Endothelial cell of umbilical vein (primary cell): Measurements from ENCODE around the gene COL18A1. TPM values are rescaled to one million over a fixed set of nuclear protein-coding genes. Genes with fewer than 3 reads are reported as not detected.

ENCODE experiments used
- BruUV-seq: library from RNA; stranded (reverse); fragments of 400-500 nt; replicated peaks from 2 replicates; lab custom pipeline; 2021; lab: Mats Ljungman, UMichigan
- CTCF ChIA-PET: fragments of 300-600, 350-600 bp; sonication (Branson Sonifier 250); formaldehyde crosslinking; loops from one replicate; lab custom pipeline; 2021; ENCODE audit warnings: antibody characterized with exemption, inconsistent platforms; lab: Charles Lee
- POLR2A ChIA-PET: fragments of 300-600, 350-600 bp; sonication (Branson Sonifier 250); formaldehyde crosslinking; loops from one replicate; lab custom pipeline; 2021; ENCODE audit warnings: antibody characterized with exemption, inconsistent platforms; lab: Charles Lee
- DNase-seq: peaks from one replicate; pipeline ENCODE4 v3.0.0-alpha.2; 2011; ENCODE audit warnings: low read depth, low spot score
- FAIRE-seq: peaks from 2 replicates; lab custom pipeline; 2011; peaks lifted over from hg19 to GRCh38; lab: Jason Lieb, UNC
- H2AFZ ChIP-seq: 2 replicates; pipeline ENCODE4 v1.6.0; 2012; ENCODE audit warnings: low read depth, low read length, control low read depth, inconsistent platforms
- H3K27ac ChIP-seq: 2 replicates; pipeline ENCODE4 v1.5.1; 2011; ENCODE audit warnings: low read depth, mild to moderate bottlenecking, control low read depth, low read length, moderate library complexity; ENCODE audit not compliant: insufficient read depth
- H3K27me3 ChIP-seq, 2 experiments: 2 replicates each; pipeline versions ENCODE4 v1.6.0 to v1.6.1; 2011; ENCODE audit warnings: low read length in 2 of 2, mixed read lengths in 1 of 2; ENCODE audit not compliant: control insufficient read depth in 2 of 2, insufficient read depth in 2 of 2
- H3K36me3 ChIP-seq, 2 experiments: 2 replicates in 1 of 2; 3 replicates in 1 of 2; pipeline ENCODE4 v1.5.1; 2011; ENCODE audit warnings: low read length in 2 of 2, mild to moderate bottlenecking in 1 of 2, moderate library complexity in 1 of 2; ENCODE audit not compliant: control insufficient read depth in 2 of 2, insufficient read depth in 2 of 2; ENCODE audit errors: extremely low read depth in 1 of 2
- H3K4me1 ChIP-seq: 3 replicates; pipeline ENCODE4 v1.5.1; 2011; ENCODE audit warnings: mild to moderate bottlenecking, low read length; ENCODE audit not compliant: control insufficient read depth, insufficient read depth; ENCODE audit errors: extremely low read depth
- H3K4me2 ChIP-seq: 2 replicates; pipeline ENCODE4 v1.6.1; 2011; ENCODE audit warnings: low read length, control low read depth, mixed read lengths; ENCODE audit not compliant: insufficient read depth
- H3K4me3 ChIP-seq, 3 experiments: fragments of 200-600 bp in 1 of 3; sonication (generic), shearing (Covaris generic) in 1 of 3; replicated peaks in 1 of 3; 2 replicates each; pipeline ENCODE4 v1.5.1; 2011 to 2016; ENCODE audit warnings: control low read depth in 3 of 3, low read length in 3 of 3, mild to moderate bottlenecking in 2 of 3, inconsistent platforms in 1 of 3, low read depth in 1 of 3, moderate library complexity in 1 of 3; ENCODE audit not compliant: insufficient read depth in 1 of 3
- H3K79me2 ChIP-seq: 2 replicates; pipeline ENCODE4 v1.6.0; 2012; ENCODE audit warnings: low read length, inconsistent platforms; ENCODE audit not compliant: control insufficient read depth, insufficient read depth
- H3K9ac ChIP-seq: replicated peaks from 2 replicates; pipeline ENCODE3; 2011; ENCODE audit warnings: low read length, control low read depth; ENCODE audit not compliant: insufficient read depth; ENCODE audit errors: extremely low read depth
- H3K9me1 ChIP-seq: replicated peaks from 3 replicates; pipeline ENCODE4 v1.6.0; 2011; ENCODE audit warnings: mild to moderate bottlenecking, low read length; ENCODE audit not compliant: control insufficient read depth, insufficient read depth; ENCODE audit errors: extremely low read depth
- H3K9me3 ChIP-seq: replicated peaks from 2 replicates; pipeline ENCODE4 v1.5.1; 2012; ENCODE audit warnings: low read length, inconsistent platforms; ENCODE audit not compliant: control insufficient read depth, insufficient read depth
- H4K20me1 ChIP-seq: replicated peaks from 2 replicates; pipeline ENCODE3; 2011; ENCODE audit warnings: mild to moderate bottlenecking, low read length; ENCODE audit not compliant: control insufficient read depth, insufficient read depth; ENCODE audit errors: extremely low read depth
- EZH2 ChIP-seq: IDR thresholded peaks from 2 replicates; pipeline ENCODE4 v1.6.1; 2012; ENCODE audit warnings: borderline replicate concordance, low read depth, mild to moderate bottlenecking, moderate library complexity, low read length, inconsistent platforms; ENCODE audit not compliant: severe bottlenecking
- FOS ChIP-seq: IDR thresholded peaks from 2 replicates; pipeline ENCODE4 v1.6.1; 2011; ENCODE audit warnings: mild to moderate bottlenecking, low read length, moderate library complexity, borderline replicate concordance; ENCODE audit not compliant: insufficient read depth
- GATA2 ChIP-seq: IDR thresholded peaks from 2 replicates; pipeline ENCODE4 v1.7.0; 2011; ENCODE audit warnings: low read depth, mild to moderate bottlenecking, moderate library complexity, mixed read lengths, low read length; ENCODE audit not compliant: insufficient read length, insufficient read depth
- JUN ChIP-seq: IDR thresholded peaks from 2 replicates; pipeline ENCODE4 v1.6.1; 2011; ENCODE audit warnings: borderline replicate concordance, low read depth; ENCODE audit not compliant: insufficient read length, insufficient read depth
- MAX ChIP-seq: IDR thresholded peaks from 2 replicates; pipeline ENCODE4 v1.6.1; 2011; ENCODE audit not compliant: insufficient read depth, insufficient read length
- MYC ChIP-seq: IDR thresholded peaks from one replicate; pipeline ENCODE4 v1.6.1; 2011; ENCODE audit warnings: mild to moderate bottlenecking, low read depth, low read length
- POLR2A ChIP-seq: IDR thresholded peaks from 2 replicates; pipeline ENCODE4 v1.6.1; 2012; ENCODE audit warnings: low read depth, mild to moderate bottlenecking, control low read depth, low read length
- POLR2AphosphoS5 ChIP-seq: IDR thresholded peaks from 2 replicates; pipeline ENCODE4 v1.6.1; 2012; ENCODE audit warnings: low read depth, mild to moderate bottlenecking, control low read depth, low read length, moderate library complexity; ENCODE audit not compliant: insufficient read depth
- dilution Hi-C: fragments of 300-500 bp; cut with MboI; formaldehyde crosslinking; loops from one replicate; pipeline ENCODE4 v1.15.0; 2019; ENCODE audit warnings: low sequenced_read_pairs; ENCODE audit not compliant: extremely low pct_ligation_motif_present
- intact Hi-C: fragments of 100-400 bp; cut with micrococcal nuclease; formaldehyde crosslinking; loops from one replicate; pipeline ENCODE4 v1.10.0; 2022
- polyA plus RNA-seq, 4 experiments: library from polyadenylated mRNA; depleted of rRNA in 3 of 4; stranded (reverse) in 3 of 4; unstranded in 1 of 4; fragments of >200 nt; gene quantifications; 2 replicates each; pipeline versions ENCODE4 v1.2.1 to v1.2.3, GENCODE V29; 2011 to 2012; ENCODE audit warnings: missing spikeins in 1 of 4
- total RNA-seq: library from RNA; stranded (reverse); gene quantifications from 2 replicates; pipeline ENCODE4 v1.2.3, GENCODE V29; 2021
- TF ChIP-seq, protein P1 (sequence below), 2 donors: IDR thresholded peaks; 1 replicate in 1 of 2; 2 replicates in 1 of 2; pipeline ENCODE4 v1.5.1; 2011; ENCODE audit warnings: low read length in 2 of 2, mild to moderate bottlenecking in 2 of 2, moderate library complexity in 2 of 2, control low read depth in 1 of 2, inconsistent platforms in 1 of 2, low read depth in 1 of 2; ENCODE audit not compliant: insufficient read depth in 1 of 2; ENCODE audit errors: extremely low read depth in 1 of 2

COL18A1 gene
- total and polyA plus RNA-seq, 2 donors (not counting 3 experiments of a cell fraction or from before 2014, with no cell fraction given): 198 to 252 TPM

GRCh38 chr21:45390121-45390751 is 14.7 kb upstream of the COL18A1 start:
- no peak for DNase-seq
- peaks cover 1 to 2% of the 10 kb centered on the region in 2 experiments for H3K27me3 ChIP-seq
- no peak for TF ChIP-seq POLR2AphosphoS5
- H3K9me1 ChIP-seq: no peaks in the 10 kb centered on the region
- no TSS peak for BruUV-seq
- H3K4me3 ChIP-seq: no peak overlapping the region
- CTCF ChIA-PET: interaction anchor here (1.0 kb wide), 1 partner anchor 9 kb away, joined by 3 read pairs; no protein-coding TSS in a partner anchor
- intact Hi-C loops: no loop called here
- H3K27ac ChIP-seq: no peak overlapping the region
- FAIRE-seq: no peak
- no peak overlapping the region for H3K4me2 ChIP-seq
- H3K79me2 ChIP-seq: no peaks in the 10 kb centered on the region
- dilution Hi-C loops: no loop called here
- no peaks in the 10 kb centered on the region for H3K9me3 ChIP-seq
- POLR2A ChIA-PET: no interaction called here
- no peak overlapping the region for H2AFZ ChIP-seq
- H3K9ac ChIP-seq: no peak overlapping the region
- H4K20me1 ChIP-seq: no peaks in the 10 kb centered on the region
- H3K4me1 ChIP-seq: no peaks in the 10 kb centered on the region
- H3K36me3 ChIP-seq: no peaks in the 10 kb centered on the region

DNA sequence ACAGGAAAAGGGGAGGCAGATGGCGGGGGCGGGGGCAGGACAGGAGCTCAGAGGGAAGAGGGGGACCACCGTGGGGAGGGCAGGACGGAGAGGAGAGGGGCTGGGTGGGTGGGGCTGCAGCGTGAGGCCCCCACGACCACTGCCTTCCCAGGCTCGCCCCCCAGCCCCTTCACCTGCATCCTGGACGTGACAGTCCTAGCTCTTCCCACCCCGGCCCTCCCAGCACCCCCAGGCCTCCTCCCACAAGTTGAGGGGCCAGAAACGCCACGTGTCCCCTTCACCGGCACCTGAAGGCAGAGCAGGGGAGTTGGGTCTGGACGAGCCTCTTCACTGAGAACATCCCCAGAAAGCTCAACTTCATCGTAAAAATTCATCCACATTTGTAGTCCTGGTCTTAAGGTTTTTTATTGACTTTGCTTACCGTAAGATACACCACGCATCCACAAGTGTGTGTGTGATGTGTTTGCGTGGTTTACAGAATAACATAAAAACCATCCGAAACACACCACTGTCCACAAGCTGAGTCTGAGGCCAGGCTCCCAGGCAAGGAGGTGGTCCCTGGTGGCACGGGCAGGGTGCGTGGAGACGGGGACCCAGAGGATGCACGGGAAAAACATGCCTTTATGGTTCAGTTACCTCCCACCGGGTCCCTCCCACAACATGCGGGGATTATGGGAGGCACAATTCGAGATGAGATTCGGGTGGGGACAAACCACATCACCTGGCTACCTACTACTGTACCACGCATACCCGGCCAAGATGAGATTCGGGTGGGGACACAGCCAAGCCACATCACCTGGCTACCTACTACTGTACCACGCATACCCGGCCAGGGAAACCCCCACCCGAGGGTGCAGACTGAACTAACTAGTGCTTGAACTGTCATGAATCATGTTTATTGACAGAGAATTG is 13.9 kb upstream of the COL18A1 start:
- BruUV-seq: no TSS peak
- Histone ChIP-seq H2AFZ (no peak overlapping the region), H3K27me3 (peaks cover 3 to 4% of the 10 kb centered on the region in 2 experiments), H3K79me2 (no peaks in the 10 kb centered on the region), H3K9ac (no peak overlapping the region), H3K9me3 (no peaks in the 10 kb centered on the region), H3K4me1 (no peaks in the 10 kb centered on the region), H3K27ac (no peak overlapping the region), H3K4me3 (no peak overlapping the region), H3K4me2 (no peak overlapping the region), H3K9me1 (no peaks in the 10 kb centered on the region), H3K36me3 (no peaks in the 10 kb centered on the region), H4K20me1 (no peaks in the 10 kb centered on the region)
- no peak for FAIRE-seq
- dilution Hi-C loops (no loop called here), intact Hi-C loops (no loop called here)
- no peak for DNase-seq
- TF ChIP-seq MYC: no peak
- no peak for TF ChIP-seq EZH2
- no peak for TF ChIP-seq POLR2A
- TF ChIP-seq, protein P1, sequence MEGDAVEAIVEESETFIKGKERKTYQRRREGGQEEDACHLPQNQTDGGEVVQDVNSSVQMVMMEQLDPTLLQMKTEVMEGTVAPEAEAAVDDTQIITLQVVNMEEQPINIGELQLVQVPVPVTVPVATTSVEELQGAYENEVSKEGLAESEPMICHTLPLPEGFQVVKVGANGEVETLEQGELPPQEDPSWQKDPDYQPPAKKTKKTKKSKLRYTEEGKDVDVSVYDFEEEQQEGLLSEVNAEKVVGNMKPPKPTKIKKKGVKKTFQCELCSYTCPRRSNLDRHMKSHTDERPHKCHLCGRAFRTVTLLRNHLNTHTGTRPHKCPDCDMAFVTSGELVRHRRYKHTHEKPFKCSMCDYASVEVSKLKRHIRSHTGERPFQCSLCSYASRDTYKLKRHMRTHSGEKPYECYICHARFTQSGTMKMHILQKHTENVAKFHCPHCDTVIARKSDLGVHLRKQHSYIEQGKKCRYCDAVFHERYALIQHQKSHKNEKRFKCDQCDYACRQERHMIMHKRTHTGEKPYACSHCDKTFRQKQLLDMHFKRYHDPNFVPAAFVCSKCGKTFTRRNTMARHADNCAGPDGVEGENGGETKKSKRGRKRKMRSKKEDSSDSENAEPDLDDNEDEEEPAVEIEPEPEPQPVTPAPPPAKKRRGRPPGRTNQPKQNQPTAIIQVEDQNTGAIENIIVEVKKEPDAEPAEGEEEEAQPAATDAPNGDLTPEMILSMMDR (IDR thresholded peaks at IDR 0.05; ENCODE audit: extremely low read depth in 1 of 2, insufficient read depth in 1 of 2, low read depth in 1 of 2, low read length in 2 of 2): no peak
- TF ChIP-seq GATA2: no peak
- TF ChIP-seq JUN: no peak
- no peak for TF ChIP-seq POLR2AphosphoS5
- no peak for TF ChIP-seq FOS
- TF ChIP-seq MAX: no peak
- ChIA-PET POLR2A (no interaction called here), CTCF (interaction anchor here (1.4 kb wide), 1 partner anchor 8 kb away, joined by 6 read pairs; no protein-coding TSS in a partner anchor)
